WTC11 (cell line): Measurements from ENCODE around the gene PHRF1.
"Not testable (repeated sequence)": the region's sequence is repeated elsewhere in the genome, so short reads cannot be mapped to it uniquely, and the experiment has no call there.

Source experiments
- ATF3 ChIP-seq: sonication (generic); formaldehyde crosslinking; conservative IDR thresholded peaks from 2 replicates; pipeline ENCODE4 v1.8.1; 2022; ENCODE audit warnings: mild to moderate bottlenecking, missing genetic modification reagents
- CREB1 ChIP-seq: sonication (generic); formaldehyde crosslinking; IDR thresholded peaks from 2 replicates; pipeline ENCODE4 v1.8.0; 2023; ENCODE audit warnings: mild to moderate bottlenecking, missing genetic modification reagents
- CTCF ChIP-seq: fragments of 200-600 bp; IDR thresholded peaks from 2 replicates; pipeline ENCODE4 v1.8.0; 2022; ENCODE audit warnings: antibody characterized with exemption
- E2F4 ChIP-seq: sonication (generic); formaldehyde crosslinking; IDR thresholded peaks from 2 replicates; pipeline ENCODE4 v1.8.1; 2022; ENCODE audit warnings: low read depth, mild to moderate bottlenecking, moderate library complexity, missing genetic modification reagents, borderline replicate concordance
- ESRRA ChIP-seq: sonication (generic); formaldehyde crosslinking; IDR thresholded peaks from 2 replicates; pipeline ENCODE4 v1.8.1; 2022; ENCODE audit warnings: mild to moderate bottlenecking, missing genetic modification reagents, borderline replicate concordance
- FOXK1 ChIP-seq: sonication (generic); formaldehyde crosslinking; IDR thresholded peaks from 2 replicates; pipeline ENCODE4 v1.8.0; 2022; ENCODE audit warnings: mild to moderate bottlenecking, moderate library complexity, missing genetic modification reagents
- MAX ChIP-seq: sonication (generic); formaldehyde crosslinking; IDR thresholded peaks from 2 replicates; pipeline ENCODE4 v1.8.0; 2022; ENCODE audit warnings: mild to moderate bottlenecking, missing genetic modification reagents
- SP1 ChIP-seq: sonication (generic); formaldehyde crosslinking; conservative IDR thresholded peaks from 2 replicates; pipeline ENCODE4 v1.8.1; 2022; ENCODE audit warnings: missing genetic modification reagents
- USF2 ChIP-seq: sonication (generic); formaldehyde crosslinking; IDR thresholded peaks from 2 replicates; pipeline ENCODE4 v1.8.1; 2023; ENCODE audit warnings: mild to moderate bottlenecking, missing genetic modification reagents, moderate library complexity
- ZBTB43 ChIP-seq: sonication (generic); formaldehyde crosslinking; IDR thresholded peaks from 2 replicates; pipeline ENCODE4 v1.8.1; 2023; ENCODE audit warnings: mild to moderate bottlenecking, missing genetic modification reagents

GRCh38 chr11:654444-654843 is 78.2 kb downstream of the PHRF1 start:
- not testable (repeated sequence) for TF ChIP-seq FOXK1 (CRISPR knock-in tag); CTCF; ZBTB43 (CRISPR knock-in tag); ESRRA (CRISPR knock-in tag); CREB1 (CRISPR knock-in tag); MAX (CRISPR knock-in tag); E2F4; USF2 (CRISPR knock-in tag); ATF3 (CRISPR knock-in tag); SP1
